ENCODE results near the gene ZNF518B.

- TF ChIP-seq CTCF (conservative IDR thresholded peaks at IDR 0.05) (no peak), ZFX (IDR thresholded peaks at IDR 0.05) (no peak)
Measured at GRCh38 chr4:10441512-10441911, 15.7 kb downstream of the ZNF518B start.

Measured in C4-2B (cell line).